Activated CD4-positive, alpha-beta T cell treated with anti-CD3 and anti-CD28 coated beads, Interleukin-2, amount 10 ng/mL, durations not matched to agents 24 days and 14 days (primary cell): ENCODE results near the gene MAGI2. TPM values are rescaled to one million over a fixed set of nuclear protein-coding genes. Genes with fewer than 3 reads are reported as not detected.

Experiments used
- DNase-seq: peaks from one replicate; pipeline ENCODE4 v3.0.0; 2022
- H3K27ac Mint-ChIP-seq: one replicate; pipeline ENCODE4 v1.8.0; 2022; ENCODE audit warnings: mild to moderate bottlenecking, mixed read lengths
- H3K27me3 Mint-ChIP-seq: one replicate; pipeline ENCODE4 v1.8.0; 2022; ENCODE audit warnings: mixed read lengths
- H3K36me3 Mint-ChIP-seq: one replicate; pipeline ENCODE4 v1.8.0; 2022; ENCODE audit warnings: low read depth, mild to moderate bottlenecking, mixed read lengths
- H3K4me1 Mint-ChIP-seq: one replicate; pipeline ENCODE4 v1.8.0; 2021; ENCODE audit warnings: mixed read lengths
- H3K4me3 Mint-ChIP-seq: one replicate; pipeline ENCODE4 v1.8.0; 2022; ENCODE audit warnings: mild to moderate bottlenecking, moderate library complexity, mixed read lengths
- H3K9me3 Mint-ChIP-seq: one replicate; pipeline ENCODE4 v1.8.0; 2021; ENCODE audit warnings: mixed read lengths
- intact Hi-C: fragments of 100-400 bp; cut with micrococcal nuclease; formaldehyde crosslinking; loops from one replicate; pipeline ENCODE4 v1.15.1; 2023
- total RNA-seq: library from RNA; stranded (reverse); gene quantifications from 2 replicates; pipeline ENCODE4 v1.2.3, GENCODE V29; 2022

MAGI2 gene
- total RNA-seq, 1 donor from 2014 or later, result 0.12 TPM

DNA sequence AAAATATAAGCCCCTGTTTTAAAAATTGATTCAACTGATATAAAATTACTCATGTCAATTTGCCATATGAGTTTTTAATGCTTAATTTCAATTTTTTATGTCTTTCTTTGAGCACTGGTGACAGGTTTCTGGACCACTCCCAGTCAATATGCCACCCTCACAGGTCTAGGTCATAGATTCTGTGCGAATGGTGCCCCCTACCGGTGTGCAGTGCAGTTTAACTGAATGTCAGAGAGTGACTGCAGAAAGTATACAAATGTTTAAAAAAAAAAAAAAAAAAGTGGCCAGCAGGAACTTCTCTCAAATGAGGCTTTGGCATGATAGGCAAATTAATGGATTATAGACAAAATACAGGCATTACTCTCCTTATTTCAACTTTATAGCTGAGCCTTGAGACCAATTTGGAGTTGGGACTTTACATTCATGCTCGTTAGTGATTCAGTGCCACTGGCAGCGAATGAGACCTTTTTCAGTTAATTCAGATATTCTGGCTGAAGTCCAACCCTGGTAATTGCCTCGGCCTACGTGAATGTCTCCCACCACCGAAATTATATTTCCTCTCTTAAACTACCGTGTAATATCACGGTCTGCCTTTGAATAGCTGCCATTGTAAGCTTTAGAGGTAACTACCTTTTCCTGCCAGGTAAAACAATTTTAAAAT lies 1227.3 kb downstream of the MAGI2 start:
- no peaks in the 10 kb centered on the region for H3K4me1 Mint-ChIP-seq
- H3K27me3 Mint-ChIP-seq, result peaks cover 2% of the 10 kb centered on the region
- no peak overlapping the region for H3K27ac Mint-ChIP-seq
- DNase-seq, result peak; percentile 60
- intact Hi-C loops, result loop anchor here (10.0 kb wide), 1 partner anchor 281 kb away; no protein-coding TSS in a partner anchor
- no peak overlapping the region for H3K4me3 Mint-ChIP-seq
- peaks cover 2% of the 10 kb centered on the region for H3K9me3 Mint-ChIP-seq
- H3K36me3 Mint-ChIP-seq, result no peaks in the 10 kb centered on the region

DNA sequence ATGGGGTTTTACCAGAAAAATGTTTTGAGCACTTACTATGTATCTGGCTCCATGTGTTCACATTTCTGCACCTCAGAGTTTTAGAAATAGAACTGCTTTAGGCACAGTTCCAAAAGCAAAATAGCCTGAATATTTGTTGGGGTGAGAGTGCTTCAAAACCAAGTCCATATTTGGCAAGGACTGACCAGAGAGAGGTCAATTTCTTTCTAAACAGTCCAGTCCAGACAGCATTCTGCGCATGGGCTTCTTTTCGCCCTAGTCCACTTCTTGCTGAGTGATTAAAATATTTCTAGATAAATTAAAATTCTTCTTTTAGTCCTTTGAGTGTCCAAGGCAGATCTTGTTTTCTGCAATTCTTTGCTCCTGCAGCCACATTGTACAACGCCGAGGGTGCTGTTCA lies 1227.9 kb downstream of the MAGI2 start:
- H3K27ac Mint-ChIP-seq, result no peak overlapping the region
- DNase-seq, result no peak
- H3K4me1 Mint-ChIP-seq, result no peaks in the 10 kb centered on the region

DNA sequence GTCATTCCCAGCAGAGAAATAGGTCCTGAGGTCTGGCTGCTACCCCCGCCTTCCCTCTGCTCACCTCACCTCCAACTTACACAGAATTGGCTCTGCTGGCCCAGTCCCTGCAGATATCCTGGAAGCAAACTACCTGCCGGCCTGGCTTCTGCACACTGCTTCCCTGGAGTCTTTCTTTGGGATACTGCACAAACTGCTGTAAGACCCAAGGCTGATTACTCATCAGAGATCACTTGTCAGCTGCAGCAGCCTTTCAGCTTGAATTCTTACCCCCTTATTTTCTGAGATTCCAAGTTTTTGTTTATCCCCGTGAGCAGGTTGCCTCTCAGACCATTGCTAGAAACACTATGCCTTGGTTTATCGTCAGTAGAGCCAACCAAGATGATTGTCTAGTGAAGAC lies 1228.5 kb downstream of the MAGI2 start:
- Mint-ChIP-seq H3K27me3 (peaks cover 2% of the 10 kb centered on the region), H3K36me3 (no peaks in the 10 kb centered on the region), H3K4me1 (no peaks in the 10 kb centered on the region), H3K4me3 (no peak overlapping the region), H3K27ac (no peak overlapping the region), H3K9me3 (peaks cover 5% of the 10 kb centered on the region)
- intact Hi-C loops, result loop anchor here (10.0 kb wide), 1 partner anchor 280 kb away; no protein-coding TSS in a partner anchor
- no peak for DNase-seq

More for the DNA sequence above, 1227.9 kb downstream of the MAGI2 start:
- no peak overlapping the region for H3K4me3 Mint-ChIP-seq
- peaks cover 5% of the 10 kb centered on the region for H3K9me3 Mint-ChIP-seq
- H3K27me3 Mint-ChIP-seq, result peaks cover 2% of the 10 kb centered on the region
- intact Hi-C loops, result loop anchor here (10.0 kb wide), 1 partner anchor 281 kb away; no protein-coding TSS in a partner anchor
- no peaks in the 10 kb centered on the region for H3K36me3 Mint-ChIP-seq

DNA sequence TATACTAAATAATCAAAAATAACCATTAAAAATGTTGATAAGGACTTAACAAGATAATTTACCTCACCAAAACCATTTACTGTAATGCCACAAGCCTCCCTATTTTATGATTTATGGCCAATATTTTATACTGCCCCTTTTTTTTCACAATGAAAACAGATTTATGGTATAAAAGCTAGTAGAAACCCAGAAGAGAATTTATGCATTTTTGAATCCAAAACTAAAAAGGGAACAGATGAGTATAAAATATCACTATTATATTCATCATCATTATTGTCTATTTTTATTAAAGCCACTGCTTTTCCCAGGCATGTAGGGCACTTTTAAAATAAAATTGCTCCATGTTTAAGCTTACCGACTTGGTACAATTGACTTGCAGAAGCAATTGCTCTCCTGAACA lies 1229.9 kb downstream of the MAGI2 start:
- no peak overlapping the region for H3K4me3 Mint-ChIP-seq
- peaks cover 2% of the 10 kb centered on the region for H3K27me3 Mint-ChIP-seq
- H3K36me3 Mint-ChIP-seq, result no peaks in the 10 kb centered on the region
- peaks cover 5% of the 10 kb centered on the region for H3K9me3 Mint-ChIP-seq
- DNase-seq, result no peak
- H3K27ac Mint-ChIP-seq, result no peak overlapping the region
- no peaks in the 10 kb centered on the region for H3K4me1 Mint-ChIP-seq
- intact Hi-C loops, result loop anchor here (10.0 kb wide), 1 partner anchor 279 kb away; no protein-coding TSS in a partner anchor

DNA sequence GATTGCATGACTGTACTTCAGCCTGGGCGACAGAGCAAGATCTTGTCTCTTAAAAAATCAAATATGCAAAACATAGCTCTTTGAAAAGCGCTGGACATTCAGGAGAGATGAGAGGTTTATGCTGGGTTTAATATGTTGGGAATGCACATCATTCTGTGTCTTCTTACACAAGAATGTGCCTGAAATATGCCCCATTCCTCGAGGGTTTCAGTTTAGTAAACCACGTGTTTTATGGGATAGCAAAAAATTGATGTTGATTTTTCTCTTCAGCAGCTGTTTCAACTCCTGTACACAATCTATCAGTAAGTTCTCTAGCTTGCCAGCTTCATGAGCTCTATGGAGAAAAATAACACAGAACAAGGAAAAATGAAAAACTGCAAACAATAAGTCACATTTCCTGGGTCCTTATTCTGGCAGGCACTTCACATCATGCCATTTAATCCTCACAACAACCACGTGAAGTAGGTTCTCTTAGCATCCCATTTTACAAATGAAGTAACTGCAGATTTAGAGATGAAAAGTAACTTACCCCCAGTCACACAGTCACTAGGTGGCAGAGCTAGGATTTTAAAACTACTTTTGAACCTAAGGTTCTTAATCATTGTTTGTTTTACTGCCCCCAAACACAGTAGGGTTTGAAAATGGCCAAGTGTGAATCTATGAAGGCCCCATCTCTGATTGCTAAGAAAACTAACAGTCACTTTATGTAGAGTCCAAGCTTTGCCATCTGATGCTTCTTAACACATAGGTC lies 1231.3 kb downstream of the MAGI2 start:
- no peaks in the 10 kb centered on the region for H3K4me1 Mint-ChIP-seq
- intact Hi-C loops, result loop anchor here (10.0 kb wide), 1 partner anchor 277 kb away; no protein-coding TSS in a partner anchor
- no peak for DNase-seq
- no peak overlapping the region for H3K4me3 Mint-ChIP-seq
- no peak overlapping the region for H3K27ac Mint-ChIP-seq
- H3K36me3 Mint-ChIP-seq, result no peaks in the 10 kb centered on the region
- H3K27me3 Mint-ChIP-seq, result peaks cover 2% of the 10 kb centered on the region
- H3K9me3 Mint-ChIP-seq, result peaks cover 5% of the 10 kb centered on the region

DNA sequence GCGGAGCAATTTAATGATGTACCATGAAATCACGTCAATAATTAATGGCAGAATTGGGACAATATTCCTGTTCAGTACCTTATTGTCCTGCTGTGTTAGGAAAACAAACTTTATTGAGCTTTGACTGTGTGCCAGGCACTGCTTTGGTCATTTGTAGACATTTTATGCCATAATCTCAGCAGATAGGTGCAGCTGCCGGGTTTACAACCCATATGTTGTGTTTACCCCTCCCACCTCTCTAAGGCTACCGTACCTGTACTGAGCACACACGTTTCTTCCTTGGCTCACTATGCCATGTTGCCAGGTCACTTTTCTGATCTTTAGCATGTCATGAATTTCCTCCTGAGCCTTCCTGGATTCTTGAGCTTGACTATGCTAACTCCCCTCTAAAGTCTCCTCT lies 1232.7 kb downstream of the MAGI2 start:
- Mint-ChIP-seq H3K4me1 (no peaks in the 10 kb centered on the region), H3K9me3 (peaks cover 5% of the 10 kb centered on the region), H3K36me3 (no peaks in the 10 kb centered on the region), H3K4me3 (no peak overlapping the region), H3K27ac (no peak overlapping the region), H3K27me3 (peaks cover 2% of the 10 kb centered on the region)
- DNase-seq, result no peak
- intact Hi-C loops, result loop anchor here (10.0 kb wide), 1 partner anchor 276 kb away; no protein-coding TSS in a partner anchor

DNA sequence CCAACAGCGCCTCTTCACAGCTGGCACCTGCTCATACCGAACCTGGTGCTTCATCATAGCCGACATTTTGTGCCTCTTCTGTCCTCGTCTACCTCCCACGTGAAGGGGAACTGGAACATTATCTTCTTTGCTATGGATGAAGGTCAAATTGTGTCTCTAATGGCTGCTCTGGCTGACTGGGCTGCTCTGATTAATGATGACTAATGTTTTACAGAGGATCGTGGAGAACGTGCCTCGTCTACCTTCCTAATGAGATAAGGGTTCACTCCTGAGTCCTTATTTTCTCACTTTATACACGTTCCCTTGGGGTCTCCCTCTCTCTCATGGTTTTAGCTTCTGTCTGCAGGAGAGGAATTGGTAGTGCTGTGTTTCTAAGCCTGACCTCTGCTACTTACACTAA lies 1234.6 kb downstream of the MAGI2 start:
- Mint-ChIP-seq H3K27ac (no peak overlapping the region), H3K4me3 (no peak overlapping the region), H3K4me1 (no peaks in the 10 kb centered on the region), H3K36me3 (no peaks in the 10 kb centered on the region), H3K27me3 (peaks cover 2% of the 10 kb centered on the region), H3K9me3 (peaks cover 5% of the 10 kb centered on the region)
- intact Hi-C loops, result no loop called here
- no peak for DNase-seq

DNA sequence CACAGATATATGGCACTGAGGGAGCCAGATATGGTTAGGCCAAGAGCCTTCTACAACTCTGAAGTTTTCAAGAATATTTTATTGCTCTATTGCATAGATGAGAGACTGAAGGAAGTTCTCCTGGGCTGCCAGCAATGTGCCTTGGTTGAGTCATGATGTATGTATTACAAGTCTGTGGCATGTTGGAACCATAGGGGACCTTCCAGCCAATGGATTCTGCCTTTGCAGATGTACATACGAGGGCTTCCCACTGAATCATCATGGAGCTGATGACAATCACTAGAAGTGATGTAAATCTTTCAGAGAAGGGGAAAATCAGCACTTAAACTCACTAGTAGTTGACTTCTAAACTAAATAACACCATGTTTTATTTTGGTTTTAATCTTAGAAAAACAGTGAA lies 1235.4 kb downstream of the MAGI2 start:
- Mint-ChIP-seq H3K27ac (no peak overlapping the region), H3K36me3 (no peaks in the 10 kb centered on the region), H3K4me1 (no peaks in the 10 kb centered on the region), H3K9me3 (peaks cover 5% of the 10 kb centered on the region), H3K4me3 (no peak overlapping the region), H3K27me3 (peaks cover under 1% of the 10 kb centered on the region)
- intact Hi-C loops, result no loop called here
- DNase-seq, result no peak

DNA sequence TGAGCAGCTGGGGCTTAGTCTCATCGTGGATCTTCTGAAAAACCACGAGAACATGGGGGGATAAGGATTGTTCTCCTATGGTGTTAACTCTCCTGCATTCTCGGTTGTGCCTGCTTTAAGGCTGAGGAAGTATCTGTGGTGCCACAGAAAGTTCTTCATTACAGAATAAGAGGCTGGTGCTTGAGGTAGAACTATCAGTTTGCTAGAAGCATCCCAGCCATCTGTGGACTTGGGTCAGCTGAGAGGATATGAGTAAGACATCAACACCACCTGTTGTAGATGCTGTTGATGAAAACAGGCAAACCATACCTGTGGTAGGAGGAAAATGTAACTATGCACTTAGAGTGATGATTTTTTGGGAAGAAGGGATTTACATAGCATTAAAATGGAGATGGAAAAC lies 1238.3 kb downstream of the MAGI2 start:
- Mint-ChIP-seq H3K4me1 (no peaks in the 10 kb centered on the region), H3K36me3 (no peaks in the 10 kb centered on the region), H3K9me3 (no peaks in the 10 kb centered on the region), H3K27me3 (no peaks in the 10 kb centered on the region), H3K27ac (no peak overlapping the region), H3K4me3 (no peak overlapping the region)
- DNase-seq, result no peak
- intact Hi-C loops, result no loop called here

DNA sequence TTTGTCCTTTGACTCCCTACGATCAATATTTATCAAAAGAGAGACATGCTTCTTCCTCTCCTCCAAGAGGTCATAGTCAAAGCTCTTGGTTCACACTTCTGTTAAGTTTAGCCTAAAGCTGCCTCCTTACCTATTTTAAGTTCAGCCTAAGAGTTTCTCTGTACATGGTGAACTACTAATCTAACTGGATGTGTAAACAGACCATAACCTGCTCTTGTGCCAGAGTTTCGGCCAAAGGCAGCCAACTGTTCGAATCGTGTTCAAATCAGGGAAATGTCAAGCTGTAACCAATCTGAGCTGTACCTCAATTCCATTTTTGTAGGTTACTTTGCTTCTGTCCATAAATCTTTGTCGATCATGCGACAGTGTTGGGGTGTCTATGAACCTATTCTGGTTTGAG lies 1240.1 kb downstream of the MAGI2 start:
- Mint-ChIP-seq H3K27ac (no peak overlapping the region), H3K4me1 (no peaks in the 10 kb centered on the region), H3K4me3 (no peak overlapping the region), H3K9me3 (no peaks in the 10 kb centered on the region), H3K27me3 (no peaks in the 10 kb centered on the region), H3K36me3 (no peaks in the 10 kb centered on the region)
- intact Hi-C loops, result no loop called here
- DNase-seq, result no peak

DNA sequence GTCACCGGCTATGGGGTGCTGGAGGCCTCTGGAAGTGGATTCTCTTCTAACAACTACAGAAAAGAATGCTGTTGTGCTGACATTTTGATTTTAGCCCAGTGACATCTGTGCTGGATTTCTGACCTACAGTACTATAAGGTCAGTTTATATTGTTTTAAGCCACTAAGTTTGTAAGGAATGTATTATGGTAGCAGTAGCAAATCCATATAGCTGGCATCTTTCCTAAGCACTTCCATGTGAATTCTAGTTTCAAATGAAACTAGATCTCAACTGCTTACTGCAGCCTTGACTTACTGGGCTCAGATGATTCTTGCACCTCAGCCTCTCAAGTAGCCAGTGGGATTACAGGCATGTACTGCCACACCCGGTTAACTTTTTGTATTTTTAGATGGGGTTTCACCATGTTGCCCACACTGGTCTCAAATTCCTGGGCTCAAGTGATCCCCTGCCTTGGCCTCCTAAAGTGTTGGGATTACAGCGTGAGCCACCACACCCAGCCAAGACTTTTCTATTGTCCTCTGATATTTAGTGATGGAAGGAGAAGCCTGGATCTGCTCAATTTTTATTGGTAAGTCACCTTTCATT lies 1240.9 kb downstream of the MAGI2 start:
- DNase-seq, result no peak
- Mint-ChIP-seq H3K27ac (no peak overlapping the region), H3K36me3 (no peaks in the 10 kb centered on the region), H3K27me3 (no peaks in the 10 kb centered on the region), H3K4me1 (no peaks in the 10 kb centered on the region), H3K4me3 (no peak overlapping the region), H3K9me3 (no peaks in the 10 kb centered on the region)
- intact Hi-C loops, result no loop called here

DNA sequence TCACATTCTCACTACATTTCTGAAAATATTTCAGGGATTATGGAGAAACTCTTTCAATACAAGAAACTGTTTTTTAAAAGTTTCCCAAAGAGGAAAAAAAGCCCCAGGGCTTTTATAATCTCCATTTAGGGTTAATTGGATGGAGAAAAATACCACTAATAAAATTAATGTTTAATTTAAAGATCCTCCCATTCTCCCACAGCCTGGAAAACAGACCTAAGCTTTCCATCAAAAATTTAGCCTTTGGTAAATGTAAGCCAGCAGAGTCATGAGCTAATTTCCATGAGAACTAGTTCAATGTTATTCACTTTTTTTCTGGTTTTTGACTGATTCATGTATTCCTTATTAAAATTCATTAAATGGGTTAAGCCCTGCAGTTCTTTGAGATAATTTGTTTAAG lies 1246.2 kb downstream of the MAGI2 start:
- no peaks in the 10 kb centered on the region for H3K36me3 Mint-ChIP-seq
- H3K4me1 Mint-ChIP-seq, result no peaks in the 10 kb centered on the region
- H3K27me3 Mint-ChIP-seq, result no peaks in the 10 kb centered on the region
- H3K9me3 Mint-ChIP-seq, result no peaks in the 10 kb centered on the region
- no peak overlapping the region for H3K27ac Mint-ChIP-seq
- DNase-seq, result no peak
- H3K4me3 Mint-ChIP-seq, result no peak overlapping the region
- intact Hi-C loops, result no loop called here

DNA sequence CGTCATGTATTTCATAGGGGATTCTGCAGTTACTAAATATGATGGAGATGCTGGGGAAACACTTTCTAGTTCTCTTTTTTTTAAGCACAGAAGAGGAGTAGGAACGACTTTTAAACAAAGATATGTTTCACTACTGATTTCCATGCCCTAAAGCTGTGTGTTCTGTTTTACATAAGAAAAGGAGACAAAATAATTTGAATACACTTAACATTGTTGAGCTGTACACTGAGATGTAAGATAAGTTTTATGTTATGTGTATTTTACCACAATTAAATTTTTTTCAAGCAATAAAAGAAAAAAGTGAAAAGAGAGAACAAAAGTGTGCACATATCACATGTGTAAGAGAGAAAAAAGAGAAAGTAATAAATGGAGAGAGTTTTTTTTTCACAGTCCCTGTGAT lies 1246.7 kb downstream of the MAGI2 start:
- no peak for DNase-seq
- intact Hi-C loops, result no loop called here
- Mint-ChIP-seq H3K4me1 (no peaks in the 10 kb centered on the region), H3K4me3 (no peak overlapping the region), H3K27me3 (no peaks in the 10 kb centered on the region), H3K27ac (no peak overlapping the region), H3K9me3 (no peaks in the 10 kb centered on the region), H3K36me3 (no peaks in the 10 kb centered on the region)

DNA sequence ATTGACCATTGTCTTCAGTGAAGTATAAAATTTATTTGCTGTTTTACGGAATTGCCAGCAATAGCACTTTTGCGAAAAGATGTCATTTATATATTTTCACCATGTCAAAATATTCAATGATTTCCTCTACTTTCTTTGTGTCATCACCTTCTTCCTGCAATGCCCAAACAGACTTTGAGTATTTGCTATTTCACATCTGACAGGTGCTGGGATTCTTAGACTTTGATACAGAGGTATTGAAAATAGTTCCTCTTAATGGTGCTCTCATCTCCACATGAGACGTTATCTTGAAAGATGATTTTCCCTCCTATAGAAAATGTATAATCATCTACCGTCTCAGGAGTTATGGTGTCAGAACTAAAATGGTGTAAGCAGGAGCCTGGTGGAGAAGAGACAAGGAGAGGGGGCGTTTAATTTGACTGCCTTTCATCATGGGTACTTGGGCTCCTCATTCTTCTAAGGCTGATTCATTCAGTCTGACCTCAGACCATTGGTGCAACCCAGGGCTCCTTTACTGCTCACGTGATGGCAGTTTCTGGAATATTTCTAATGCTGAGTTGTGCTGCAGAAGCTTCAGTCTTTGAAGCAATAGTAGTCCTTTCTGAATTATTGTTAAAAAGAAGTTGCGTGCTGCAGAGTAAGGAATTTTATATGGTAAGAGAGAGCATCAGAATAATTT lies 1250.3 kb downstream of the MAGI2 start:
- intact Hi-C loops, result no loop called here
- no peak for DNase-seq
- no peaks in the 10 kb centered on the region for H3K9me3 Mint-ChIP-seq
- H3K4me3 Mint-ChIP-seq, result no peak overlapping the region
- no peaks in the 10 kb centered on the region for H3K36me3 Mint-ChIP-seq
- H3K27ac Mint-ChIP-seq, result no peak overlapping the region
- no peaks in the 10 kb centered on the region for H3K27me3 Mint-ChIP-seq
- no peaks in the 10 kb centered on the region for H3K4me1 Mint-ChIP-seq
